HepG2 (cell line): Measurements from ENCODE around the gene C19orf47. TPM values are rescaled to one million over a fixed set of nuclear protein-coding genes. Genes with fewer than 3 reads are reported as not detected.

Source experiments
- ATAC-seq: fragments of 200-7000 bp; cut with Tn5 transposase; 3 replicates; pipeline ENCODE4 v1.9.1; 2020; ENCODE audit warnings: mild to moderate bottlenecking, moderate library complexity
- BruUV-seq: library from RNA; stranded (reverse); fragments of 400-500 nt; replicated peaks from 2 replicates; lab custom pipeline; 2021; lab: Mats Ljungman, UMichigan
- CTCF ChIA-PET: fragments of 300-600 bp; formaldehyde crosslinking; extraction: SDS; loops from one replicate; lab custom pipeline; 2021; ENCODE audit warnings: low total read pairs, inconsistent platforms, low intra/inter-chr PET ratio; lab: Yijun Ruan, JAX
- POLR2A ChIA-PET: fragments of 350-600 bp; sonication (Branson Sonifier 250); formaldehyde crosslinking; loops from one replicate; lab custom pipeline; 2020; ENCODE audit warnings: antibody characterized with exemption, inconsistent platforms; lab: Yijun Ruan, JAX
- DNase-seq: peaks from one replicate; pipeline ENCODE4 v3.0.0-alpha.2; 2015; ENCODE audit warnings: low spot score
- FAIRE-seq: peaks from 3 replicates; lab custom pipeline; 2011; peaks lifted over from hg19 to GRCh38; lab: Jason Lieb, UNC
- H2AFZ ChIP-seq: one replicate; pipeline ENCODE4 v1.6.1; 2011; ENCODE audit warnings: low read length, inconsistent platforms
- H3K27ac ChIP-seq: fragments of 300-600 bp; 3 replicates; pipeline ENCODE4 v1.8.0; 2011; ENCODE audit warnings: mixed run types, mild to moderate bottlenecking, mixed read lengths, low read length, inconsistent platforms; ENCODE audit not compliant: insufficient read depth; ENCODE audit errors: extremely low read length
- H3K27me3 ChIP-seq, 2 experiments: fragments of 200-600 bp in 1 of 2; 2 replicates in 1 of 2; 3 replicates in 1 of 2; pipeline versions ENCODE4 v1.6.0 to v1.8.0; 2011; ENCODE audit warnings: low read length in 2 of 2, mild to moderate bottlenecking in 2 of 2, moderate library complexity in 2 of 2, inconsistent platforms in 1 of 2; ENCODE audit not compliant: insufficient read depth in 2 of 2, control insufficient read depth in 1 of 2
- H3K36me3 ChIP-seq, 2 experiments: fragments of 200-600 bp in 1 of 2; replicated peaks in 1 of 2; 2 replicates in 1 of 2; 3 replicates in 1 of 2; pipeline versions ENCODE4 v1.5.1 to v1.8.0; 2011; ENCODE audit warnings: low read length in 2 of 2, inconsistent platforms in 1 of 2; ENCODE audit not compliant: insufficient read depth in 2 of 2, control insufficient read depth in 1 of 2
- H3K4me1 ChIP-seq: 2 replicates; pipeline ENCODE4 v1.5.1; 2012; ENCODE audit warnings: low read length, inconsistent platforms; ENCODE audit not compliant: insufficient read depth
- H3K4me2 ChIP-seq: 2 replicates; pipeline ENCODE4 v1.6.0; 2011; ENCODE audit warnings: low read depth, low read length, inconsistent platforms
- H3K4me3 ChIP-seq, 3 experiments: fragments of 200-600 bp in 1 of 3; sonication (generic), shearing (Covaris generic) in 1 of 3; replicated peaks in 1 of 3; 2 replicates each; pipeline ENCODE4 v1.5.1; 2011 to 2016; ENCODE audit warnings: low read length in 3 of 3, inconsistent platforms in 2 of 3, low read depth in 2 of 3, mild to moderate bottlenecking in 2 of 3, control low read depth in 1 of 3, mixed read lengths in 1 of 3; ENCODE audit not compliant: insufficient read depth in 1 of 3
- H3K79me2 ChIP-seq: one replicate; pipeline ENCODE4 v1.6.1; 2011; ENCODE audit warnings: low read length, inconsistent platforms; ENCODE audit not compliant: insufficient read depth
- H3K9ac ChIP-seq: 2 replicates; pipeline ENCODE4 v1.6.0; 2011; ENCODE audit warnings: mild to moderate bottlenecking, low read depth, low read length, inconsistent platforms; ENCODE audit not compliant: insufficient read depth
- H3K9me3 ChIP-seq: 2 replicates; pipeline ENCODE4 v1.5.1; 2012; ENCODE audit warnings: mild to moderate bottlenecking, low read length
- H4K20me1 ChIP-seq: 2 replicates; pipeline ENCODE4 v1.6.0; 2011; ENCODE audit warnings: inconsistent platforms, mild to moderate bottlenecking, low read length, moderate library complexity; ENCODE audit not compliant: insufficient read depth
- CCAR2 ChIP-seq: fragments of 200-400 bp; formaldehyde crosslinking; optimal IDR thresholded peaks from 2 replicates; pipeline ENCODE3; 2018; ENCODE audit warnings: low read depth, mild to moderate bottlenecking, low read length, moderate library complexity
- CENPT ChIP-seq: sonication (generic); formaldehyde crosslinking; IDR thresholded peaks from 2 replicates; pipeline ENCODE4 v1.8.0; 2022; ENCODE audit warnings: low read depth, mild to moderate bottlenecking, moderate library complexity, missing genetic modification reagents
- HMGA1 ChIP-seq: sonication (generic); formaldehyde crosslinking; conservative IDR thresholded peaks from 2 replicates; pipeline ENCODE4 v1.4.0; 2020; ENCODE audit warnings: missing genetic modification reagents
- MAZ ChIP-seq, 2 experiments: sonication (generic) in 1 of 2; formaldehyde crosslinking in 1 of 2; IDR thresholded peaks; 2 replicates each; pipeline versions ENCODE4 v1.5.0 to v1.6.1; 2012 to 2020; ENCODE audit warnings: low read depth in 2 of 2, mild to moderate bottlenecking in 2 of 2, borderline replicate concordance in 1 of 2, improper control_type of control experiment in 1 of 2, low read length in 1 of 2, missing genetic modification reagents in 1 of 2, moderate library complexity in 1 of 2
- MTF2 ChIP-seq: sonication (generic); formaldehyde crosslinking; IDR thresholded peaks from 2 replicates; pipeline ENCODE4 v1.5.0; 2020; ENCODE audit warnings: missing genetic modification reagents, borderline replicate concordance
- TAF15 ChIP-seq: fragments of 200-400 bp; formaldehyde crosslinking; IDR thresholded peaks from one replicate; pipeline ENCODE4 v1.6.1; 2018; ENCODE audit warnings: mild to moderate bottlenecking, low read depth, low read length; ENCODE audit not compliant: poor library complexity, severe bottlenecking
- ZBTB3 ChIP-seq: sonication (generic); formaldehyde crosslinking; IDR thresholded peaks from 2 replicates; pipeline ENCODE4 v1.4.0; 2020; ENCODE audit warnings: low read depth, mild to moderate bottlenecking, moderate library complexity, missing genetic modification reagents, borderline replicate concordance
- ZNF598 ChIP-seq: sonication (generic); formaldehyde crosslinking; IDR thresholded peaks from 2 replicates; pipeline ENCODE4 v1.5.1; 2020; ENCODE audit warnings: mild to moderate bottlenecking, missing genetic modification reagents, borderline replicate concordance
- ZNF747 ChIP-seq: sonication (generic); formaldehyde crosslinking; IDR thresholded peaks from 2 replicates; pipeline ENCODE4 v1.8.1; 2023; ENCODE audit warnings: missing genetic modification reagents, mild to moderate bottlenecking, borderline replicate concordance
- ZNF780A ChIP-seq: sonication (generic); formaldehyde crosslinking; IDR thresholded peaks from 2 replicates; pipeline ENCODE4 v1.8.0; 2022; ENCODE audit warnings: mild to moderate bottlenecking, missing genetic modification reagents, moderate library complexity
- ZSCAN22 ChIP-seq: sonication (generic); formaldehyde crosslinking; IDR thresholded peaks from 2 replicates; pipeline ENCODE4 v1.4.0; 2020; ENCODE audit warnings: mild to moderate bottlenecking, missing genetic modification reagents
- WGBS: methylation state at CpG from one replicate; pipeline ENCODE4 v1.1.6; 2017; ENCODE audit warnings: low lambda C conversion rate; 5-methylcytosine and 5-hydroxymethylcytosine counted together
- in situ Hi-C: cut with HindIII; loops from 2 replicates; pipeline ENCODE4 v1.10.0; 2017; ENCODE audit warnings: low pct_unique_long_range_greater_than_20kb; ENCODE audit not compliant: extremely low pct_ligation_motif_present
- intact Hi-C: fragments of 100-400 bp; cut with micrococcal nuclease; formaldehyde crosslinking; loops from one replicate; pipeline ENCODE4 v1.10.0; 2022; ENCODE audit not compliant: unreplicated experiment
- polyA plus RNA-seq, 8 experiments: library from polyadenylated mRNA; depleted of rRNA in 3 of 8; stranded (reverse) in 7 of 8; unstranded in 1 of 8; fragments of >200 nt; fragmentation: Illumina TruSeq in 4 of 8; extraction: Trizol in 4 of 8; gene quantifications; 2 replicates each; pipeline versions ENCODE4 v1.2.1 to v1.2.3, GENCODE V29; 2011 to 2016; ENCODE audit warnings: low read depth in 4 of 8, missing spikeins in 1 of 8, mixed read lengths in 1 of 8; ENCODE audit not compliant: insufficient read depth in 1 of 8
- total RNA-seq, 5 experiments: library from RNA; depleted of rRNA; stranded (reverse); fragments of >200 nt; fragmentation: Illumina TruSeq; extraction: Trizol; gene quantifications; 2 replicates each; pipeline ENCODE4 v1.2.3, GENCODE V29; 2016; ENCODE audit warnings: low read depth in 1 of 5
- TF ChIP-seq, protein P1 (sequence below): sonication (generic); formaldehyde crosslinking; IDR thresholded peaks from 2 replicates; pipeline ENCODE4 v1.8.1; 2023; ENCODE audit warnings: mild to moderate bottlenecking, missing genetic modification reagents
- TF ChIP-seq, protein P2 (sequence below): sonication (generic); formaldehyde crosslinking; IDR thresholded peaks from 2 replicates; pipeline ENCODE4 v1.4.0; 2020; ENCODE audit warnings: missing genetic modification reagents, borderline replicate concordance
- TF ChIP-seq, protein P3 (sequence below): sonication (generic); formaldehyde crosslinking; IDR thresholded peaks from 2 replicates; pipeline ENCODE4 v1.5.0; 2020; ENCODE audit warnings: missing genetic modification reagents, mild to moderate bottlenecking, borderline replicate concordance

The C19orf47 gene
- total and polyA plus RNA-seq, 2 of the 13 experiments (the other 11 are each of a cell fraction or from before 2014, with no cell fraction given) = 8.1 to 10.6 TPM

DNA sequence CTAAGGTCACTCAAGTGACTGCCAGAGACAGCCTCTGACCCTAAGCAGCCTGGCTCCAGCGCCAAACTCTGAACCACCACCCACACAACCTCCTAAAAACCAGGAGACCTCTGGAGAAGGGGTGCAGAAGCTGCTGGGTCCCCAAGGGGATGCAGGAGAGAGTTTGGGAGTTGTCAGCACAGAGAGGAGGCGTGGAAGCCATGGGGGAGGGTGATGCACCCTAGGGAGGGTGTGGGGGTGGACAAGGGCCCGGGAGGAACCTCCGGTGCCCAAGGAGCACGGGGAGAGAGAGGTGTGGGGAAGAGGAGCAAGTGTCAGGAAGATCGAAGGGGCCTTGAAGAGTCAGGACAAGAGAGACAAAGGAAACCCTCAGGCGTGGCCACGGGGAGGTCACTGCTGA lies 43.9 kb upstream of the C19orf47 start (continued):
- TF ChIP-seq HMGA1 (CRISPR knock-in tag) (no peak), CCAR2 (no peak), ZBTB3 (no peak), ZNF747 (CRISPR knock-in tag) (no peak)
- TF ChIP-seq, protein P1, sequence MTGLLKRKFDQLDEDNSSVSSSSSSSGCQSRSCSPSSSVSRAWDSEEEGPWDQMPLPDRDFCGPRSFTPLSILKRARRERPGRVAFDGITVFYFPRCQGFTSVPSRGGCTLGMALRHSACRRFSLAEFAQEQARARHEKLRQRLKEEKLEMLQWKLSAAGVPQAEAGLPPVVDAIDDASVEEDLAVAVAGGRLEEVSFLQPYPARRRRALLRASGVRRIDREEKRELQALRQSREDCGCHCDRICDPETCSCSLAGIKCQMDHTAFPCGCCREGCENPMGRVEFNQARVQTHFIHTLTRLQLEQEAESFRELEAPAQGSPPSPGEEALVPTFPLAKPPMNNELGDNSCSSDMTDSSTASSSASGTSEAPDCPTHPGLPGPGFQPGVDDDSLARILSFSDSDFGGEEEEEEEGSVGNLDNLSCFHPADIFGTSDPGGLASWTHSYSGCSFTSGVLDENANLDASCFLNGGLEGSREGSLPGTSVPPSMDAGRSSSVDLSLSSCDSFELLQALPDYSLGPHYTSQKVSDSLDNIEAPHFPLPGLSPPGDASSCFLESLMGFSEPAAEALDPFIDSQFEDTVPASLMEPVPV (CRISPR knock-in tag) = no peak

DNA sequence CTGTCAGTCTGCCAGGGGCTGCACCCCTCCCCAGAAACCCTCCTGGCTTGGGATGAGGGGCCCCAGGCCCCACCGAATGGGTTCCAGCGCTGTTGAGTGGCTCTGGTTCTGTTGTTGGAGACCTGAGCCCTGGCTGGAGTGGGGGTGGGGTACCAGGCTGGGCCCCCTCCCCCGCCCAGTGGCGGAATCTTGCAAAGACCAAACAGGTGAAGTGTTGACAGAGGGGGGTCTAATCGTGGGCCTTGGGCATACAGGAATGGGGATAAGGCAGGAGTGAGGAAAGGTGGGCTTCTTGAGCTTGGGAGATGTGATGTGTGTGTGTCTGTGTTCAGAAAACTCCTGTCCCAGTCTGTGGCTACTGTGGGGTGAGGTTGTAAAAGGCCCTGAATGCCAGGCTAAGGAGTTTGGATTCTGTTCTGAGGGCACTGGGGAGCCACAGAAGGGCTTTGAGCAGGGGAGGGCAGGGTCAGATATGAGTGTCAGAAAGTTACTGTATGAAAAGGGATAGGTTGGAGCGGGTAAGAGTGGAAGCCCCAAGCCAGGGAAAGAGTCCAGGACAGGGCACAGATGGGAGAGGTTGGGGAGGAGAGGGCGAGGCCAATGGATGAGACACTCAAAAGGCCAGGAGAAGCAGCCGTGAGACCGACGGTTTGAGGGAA lies 42.0 kb upstream of the C19orf47 start, which contains the start of gene HIPK4:
TSS of gene HIPK4 (minus strand) at position 98 of the 659 bp plus-strand sequence. CDS start 279 bp downstream, outside the sequence.
- Histone ChIP-seq H3K36me3 (no peaks in the 10 kb centered on the region), H3K27ac (no peak within 1 kb of the TSS), H3K4me1 (no peaks in the 10 kb centered on the region), H3K9ac (no peak within 1 kb of the TSS), H3K79me2 (no peaks in the 10 kb centered on the region), H4K20me1 (no peaks in the 10 kb centered on the region), H2AFZ (no peak within 1 kb of the TSS), H3K27me3 (peaks cover 5 to 19% of the 10 kb centered on the region in 2 experiments; a peak in 3 of 5 replicates), H3K4me2 (no peak within 1 kb of the TSS), H3K9me3 (no peaks in the 10 kb centered on the region), H3K4me3 (no peak within 1 kb of the TSS)
- ChIA-PET CTCF (no interaction called here), POLR2A (no interaction called here)
- intact Hi-C loops (loop anchor here (5.0 kb wide), 1 partner anchor 83 kb away; no protein-coding TSS in a partner anchor), in situ Hi-C loops (no loop called here)
- no TSS peak for BruUV-seq
- no peak for ATAC-seq
- 49% methylated on average over 8 of the region's 10 CpGs for WGBS
- no peak for TF ChIP-seq TAF15
- TF ChIP-seq CENPT (CRISPR knock-in tag) = no peak
- no peak for TF ChIP-seq ZNF780A (CRISPR knock-in tag)
- no peak for TF ChIP-seq ZNF598 (CRISPR knock-in tag)
- no peak for TF ChIP-seq ZSCAN22 (CRISPR knock-in tag)
- TF ChIP-seq MAZ (IDR thresholded peaks at IDR 0.05; ENCODE audit: borderline replicate concordance, low read depth, low read length) = no peak
- TF ChIP-seq MAZ (CRISPR knock-in tag; IDR thresholded peaks at IDR 0.05; ENCODE audit: low read depth) = no peak
- TF ChIP-seq, protein P2, sequence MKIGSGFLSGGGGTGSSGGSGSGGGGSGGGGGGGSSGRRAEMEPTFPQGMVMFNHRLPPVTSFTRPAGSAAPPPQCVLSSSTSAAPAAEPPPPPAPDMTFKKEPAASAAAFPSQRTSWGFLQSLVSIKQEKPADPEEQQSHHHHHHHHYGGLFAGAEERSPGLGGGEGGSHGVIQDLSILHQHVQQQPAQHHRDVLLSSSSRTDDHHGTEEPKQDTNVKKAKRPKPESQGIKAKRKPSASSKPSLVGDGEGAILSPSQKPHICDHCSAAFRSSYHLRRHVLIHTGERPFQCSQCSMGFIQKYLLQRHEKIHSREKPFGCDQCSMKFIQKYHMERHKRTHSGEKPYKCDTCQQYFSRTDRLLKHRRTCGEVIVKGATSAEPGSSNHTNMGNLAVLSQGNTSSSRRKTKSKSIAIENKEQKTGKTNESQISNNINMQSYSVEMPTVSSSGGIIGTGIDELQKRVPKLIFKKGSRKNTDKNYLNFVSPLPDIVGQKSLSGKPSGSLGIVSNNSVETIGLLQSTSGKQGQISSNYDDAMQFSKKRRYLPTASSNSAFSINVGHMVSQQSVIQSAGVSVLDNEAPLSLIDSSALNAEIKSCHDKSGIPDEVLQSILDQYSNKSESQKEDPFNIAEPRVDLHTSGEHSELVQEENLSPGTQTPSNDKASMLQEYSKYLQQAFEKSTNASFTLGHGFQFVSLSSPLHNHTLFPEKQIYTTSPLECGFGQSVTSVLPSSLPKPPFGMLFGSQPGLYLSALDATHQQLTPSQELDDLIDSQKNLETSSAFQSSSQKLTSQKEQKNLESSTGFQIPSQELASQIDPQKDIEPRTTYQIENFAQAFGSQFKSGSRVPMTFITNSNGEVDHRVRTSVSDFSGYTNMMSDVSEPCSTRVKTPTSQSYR (CRISPR knock-in tag) = no peak
- TF ChIP-seq, protein P3, sequence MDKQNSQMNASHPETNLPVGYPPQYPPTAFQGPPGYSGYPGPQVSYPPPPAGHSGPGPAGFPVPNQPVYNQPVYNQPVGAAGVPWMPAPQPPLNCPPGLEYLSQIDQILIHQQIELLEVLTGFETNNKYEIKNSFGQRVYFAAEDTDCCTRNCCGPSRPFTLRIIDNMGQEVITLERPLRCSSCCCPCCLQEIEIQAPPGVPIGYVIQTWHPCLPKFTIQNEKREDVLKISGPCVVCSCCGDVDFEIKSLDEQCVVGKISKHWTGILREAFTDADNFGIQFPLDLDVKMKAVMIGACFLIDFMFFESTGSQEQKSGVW (CRISPR knock-in tag) = no peak
- no peak for TF ChIP-seq MTF2 (CRISPR knock-in tag)
- no peak for DNase-seq
- no peak for FAIRE-seq
